Skin epidermis (tissue), 12 donors: Measurements from ENCODE around the gene ZNF282.

ENCODE experiments used
- H3K27ac ChIP-seq, 21 experiments: fragments of 200-600 bp; sonication (generic) in 11 of 21; one replicate each; pipeline ENCODE4 v1.5.0; 2020; ENCODE audit warnings: mild to moderate bottlenecking in 3 of 21, inconsistent platforms in 2 of 21, moderate library complexity in 2 of 21
- H3K4me3 ChIP-seq, 7 experiments: fragments of 200-600 bp; sonication (generic) in 2 of 7; one replicate each; pipeline ENCODE4 v1.5.0; 2020; ENCODE audit warnings: inconsistent platforms in 2 of 7, mild to moderate bottlenecking in 2 of 7, moderate library complexity in 1 of 7

The ZNF282 gene

GRCh38 chr7:149195180-149196150, at the start of gene ZNF282:
Gene ZNF282, plus strand, starts transcription at chr7:149195546. Its CDS starts 44 bp downstream, at chr7:149195590.
- Histone ChIP-seq H3K27ac (peak within 1 kb of the TSS; percentile 72 to 97 (median 90)), H3K4me3 (peak within 1 kb of the TSS; percentile 56 to 92 (median 58))

GRCh38 chr7:149147072-149147751, 48.1 kb upstream of the ZNF282 start, which contains the start of gene ZNF398:
Gene ZNF398, plus strand, starts transcription at chr7:149147453. Its CDS starts 290 bp downstream, at chr7:149147743.
- H3K27ac ChIP-seq = peak within 1 kb of the TSS; percentile 65 to 99 (median 94)
- peak within 1 kb of the TSS; percentile 61 to 98 (median 83) for H3K4me3 ChIP-seq

GRCh38 chr7:149147752-149148653, 47.3 kb upstream of the ZNF282 start:
- peak overlapping the region; percentile 61 to 98 (median 83) for H3K4me3 ChIP-seq
- H3K27ac ChIP-seq = peak overlapping the region; percentile 65 to 99 (median 94)

GRCh38 chr7:149150981-149151380, 44.4 kb upstream of the ZNF282 start:
- no peak overlapping the region for H3K27ac ChIP-seq
- H3K4me3 ChIP-seq = no peak overlapping the region

GRCh38 chr7:149153346-149153745, 42.0 kb upstream of the ZNF282 start:
- peak overlapping the region in 1 of 21 experiments; percentile 27 for H3K27ac ChIP-seq
- no peak overlapping the region for H3K4me3 ChIP-seq

GRCh38 chr7:149154056-149154455, 41.3 kb upstream of the ZNF282 start:
- Histone ChIP-seq H3K4me3 (no peak overlapping the region), H3K27ac (peak overlapping the region in 1 of 21 experiments; percentile 37)

- Histone ChIP-seq H3K27ac (no peak overlapping the region), H3K4me3 (no peak overlapping the region)
These were observed 38.4 kb upstream of the ZNF282 start for GRCh38 chr7:149156898-149157297.

GRCh38 chr7:149161241-149161848, 34.0 kb upstream of the ZNF282 start:
- Histone ChIP-seq H3K27ac (no peak overlapping the region), H3K4me3 (no peak overlapping the region)

GRCh38 chr7:149166142-149166541, 29.2 kb upstream of the ZNF282 start:
- H3K4me3 ChIP-seq = no peak overlapping the region
- H3K27ac ChIP-seq = no peak overlapping the region

GRCh38 chr7:149166630-149167352, 28.6 kb upstream of the ZNF282 start:
- H3K27ac ChIP-seq = peak overlapping the region in 1 of 21 experiments; percentile 9
- H3K4me3 ChIP-seq = no peak overlapping the region

GRCh38 chr7:149171892-149172533, 23.3 kb upstream of the ZNF282 start:
- peak overlapping the region in 1 of 21 experiments; percentile 35 for H3K27ac ChIP-seq

GRCh38 chr7:149172534-149172920, 22.8 kb upstream of the ZNF282 start:
- Histone ChIP-seq H3K27ac (no peak overlapping the region), H3K4me3 (no peak overlapping the region)

More at GRCh38 chr7:149171892-149172533, 23.3 kb upstream of the ZNF282 start:
- H3K4me3 ChIP-seq = no peak overlapping the region

- Histone ChIP-seq H3K27ac (no peak overlapping the region), H3K4me3 (no peak overlapping the region)
These were observed 20.2 kb upstream of the ZNF282 start for GRCh38 chr7:149175150-149175549.

- Histone ChIP-seq H3K27ac (no peak overlapping the region), H3K4me3 (no peak overlapping the region)
These were observed 16.1 kb upstream of the ZNF282 start for GRCh38 chr7:149179241-149179640.

- H3K4me3 ChIP-seq = no peak overlapping the region
- peak overlapping the region in 4 of 21 experiments; percentile 23 to 65 (median 31) for H3K27ac ChIP-seq
These were observed 14.5 kb upstream of the ZNF282 start for GRCh38 chr7:149180722-149181449.

- Histone ChIP-seq H3K27ac (peak overlapping the region in 4 of 21 experiments; percentile 29 to 65 (median 36)), H3K4me3 (no peak overlapping the region)
These were observed 13.9 kb upstream of the ZNF282 start for GRCh38 chr7:149181450-149181790.

GRCh38 chr7:149184274-149184673, 11.1 kb upstream of the ZNF282 start:
- no peak overlapping the region for H3K27ac ChIP-seq
- H3K4me3 ChIP-seq = no peak overlapping the region
